IMR-90 (cell line): ENCODE measurements around the gene PLD1. TPM values are rescaled to one million over a fixed set of nuclear protein-coding genes. Genes with fewer than 3 reads are reported as not detected.
A peak's percentile ranks its signal among the peaks of the same experiment; 100 is the strongest.

ENCODE experiments used
- ATAC-seq: fragments of 200-7000 bp; cut with Tn5 transposase; 2 replicates; pipeline ENCODE4 v1.9.1; 2020; ENCODE audit warnings: low read depth, mild to moderate bottlenecking, moderate library complexity
- BruUV-seq: library from RNA; stranded (reverse); fragments of 400-500 nt; replicated peaks from 2 replicates; lab custom pipeline; 2021; lab: Mats Ljungman, UMichigan
- CTCF ChIA-PET: fragments of 300-600 bp; formaldehyde crosslinking; extraction: SDS; loops from one replicate; lab custom pipeline; 2021; ENCODE audit warnings: antibody characterized with exemption; lab: Yijun Ruan, JAX
- POLR2A ChIA-PET: fragments of 300-600 bp; sonication (Branson Sonifier 250); formaldehyde crosslinking; loops from one replicate; lab custom pipeline; 2022; ENCODE audit warnings: antibody characterized with exemption; ENCODE audit not compliant: unreplicated experiment; lab: Charles Lee
- DNase-seq: peaks from one replicate; pipeline ENCODE4 v3.0.0; 2013
- H2AFZ ChIP-seq: replicated peaks from 2 replicates; pipeline ENCODE3; 2013; ENCODE audit warnings: low read length, mild to moderate bottlenecking; ENCODE audit not compliant: poor library complexity
- H2AK5ac ChIP-seq: 2 replicates; pipeline ENCODE4 v1.6.1; 2013; ENCODE audit warnings: low read depth, low read length, inconsistent platforms
- H2AK9ac ChIP-seq: replicated peaks from 2 replicates; pipeline ENCODE3; 2013; ENCODE audit warnings: mild to moderate bottlenecking, low read depth, low read length, moderate library complexity; ENCODE audit not compliant: poor library complexity
- H2BK120ac ChIP-seq: 2 replicates; pipeline ENCODE4 v1.6.1; 2013; ENCODE audit warnings: low read depth, low read length, inconsistent platforms
- H2BK15ac ChIP-seq: 3 replicates; pipeline ENCODE4 v1.6.1; 2013; ENCODE audit warnings: low read depth, low read length, inconsistent platforms
- H2BK20ac ChIP-seq: 2 replicates; pipeline ENCODE4 v1.6.1; 2013; ENCODE audit warnings: low read depth, mild to moderate bottlenecking, inconsistent platforms, low read length, moderate library complexity
- H2BK5ac ChIP-seq: 2 replicates; pipeline ENCODE4 v1.6.1; 2013; ENCODE audit warnings: mild to moderate bottlenecking, low read depth, low read length, inconsistent platforms; ENCODE audit not compliant: poor library complexity, severe bottlenecking
- H3K14ac ChIP-seq: replicated peaks from 2 replicates; pipeline ENCODE4 v1.6.1; 2013; ENCODE audit warnings: low read depth, low read length, inconsistent platforms
- H3K18ac ChIP-seq: 2 replicates; pipeline ENCODE4 v1.6.1; 2013; ENCODE audit warnings: low read depth, low read length, control low read depth
- H3K23ac ChIP-seq: 2 replicates; pipeline ENCODE4 v1.6.1; 2013; ENCODE audit warnings: low read depth, low read length, inconsistent platforms
- H3K27ac ChIP-seq: 2 replicates; pipeline ENCODE4 v1.5.1; 2013; ENCODE audit warnings: mild to moderate bottlenecking, control low read depth, low read length; ENCODE audit not compliant: insufficient read depth
- H3K27me3 ChIP-seq: 2 replicates; pipeline ENCODE4 v1.6.1; 2013; ENCODE audit warnings: low read length; ENCODE audit not compliant: control insufficient read depth, insufficient read depth
- H3K36me3 ChIP-seq: 2 replicates; pipeline ENCODE4 v1.6.1; 2013; ENCODE audit warnings: low read length, mixed read lengths; ENCODE audit not compliant: control insufficient read depth, insufficient read depth
- H3K4ac ChIP-seq: 2 replicates; pipeline ENCODE4 v1.6.1; 2013; ENCODE audit warnings: low read depth, low read length, inconsistent platforms
- H3K4me1 ChIP-seq: 2 replicates; pipeline ENCODE4 v1.6.1; 2013; ENCODE audit warnings: low read length, mixed read lengths; ENCODE audit not compliant: control insufficient read depth, insufficient read depth
- H3K4me2 ChIP-seq: 2 replicates; pipeline ENCODE4 v1.6.1; 2013; ENCODE audit warnings: low read depth, mild to moderate bottlenecking, control low read depth, low read length, moderate library complexity
- H3K4me3 ChIP-seq: 2 replicates; pipeline ENCODE4 v1.5.1; 2013; ENCODE audit warnings: low read depth, mild to moderate bottlenecking, control low read depth, low read length, moderate library complexity; ENCODE audit not compliant: insufficient read depth
- H3K56ac ChIP-seq: 2 replicates; pipeline ENCODE4 v1.6.1; 2013; ENCODE audit warnings: low read length, inconsistent platforms; ENCODE audit not compliant: insufficient read depth; ENCODE audit errors: extremely low read depth
- H3K79me1 ChIP-seq, 2 experiments: 2 replicates each; pipeline ENCODE4 v1.6.1; 2013; ENCODE audit warnings: low read length in 2 of 2, inconsistent platforms in 1 of 2, low read depth in 1 of 2
- H3K9ac ChIP-seq: 2 replicates; pipeline ENCODE4 v1.6.1; 2013; ENCODE audit warnings: low read depth, low read length, control low read depth
- H3K9me1 ChIP-seq: 2 replicates; pipeline ENCODE4 v1.6.1; 2013; ENCODE audit warnings: low read length, inconsistent platforms; ENCODE audit not compliant: insufficient read depth
- H3K9me3 ChIP-seq: 2 replicates; pipeline ENCODE4 v1.6.1; 2013; ENCODE audit warnings: low read length; ENCODE audit not compliant: control insufficient read depth, insufficient read depth
- H4K20me1 ChIP-seq: 2 replicates; pipeline ENCODE4 v1.6.1; 2013; ENCODE audit warnings: low read length, inconsistent platforms; ENCODE audit not compliant: insufficient read depth
- H4K5ac ChIP-seq: 2 replicates; pipeline ENCODE4 v1.6.1; 2013; ENCODE audit warnings: mild to moderate bottlenecking, low read depth, low read length, control low read depth
- H4K8ac ChIP-seq, 2 experiments: 2 replicates each; pipeline ENCODE4 v1.6.1; 2013; ENCODE audit warnings: low read depth in 2 of 2, low read length in 2 of 2, control low read depth in 1 of 2, inconsistent platforms in 1 of 2
- H4K91ac ChIP-seq: 2 replicates; pipeline ENCODE4 v1.6.1; 2013; ENCODE audit warnings: low read depth, low read length, inconsistent platforms; ENCODE audit not compliant: insufficient read depth
- BHLHE40 ChIP-seq: fragments of 150-350 bp; IDR thresholded peaks from 2 replicates; pipeline ENCODE4 v1.6.1; 2016; ENCODE audit warnings: mild to moderate bottlenecking, low read depth, low read length
- CEBPB ChIP-seq: IDR thresholded peaks from 2 replicates; pipeline ENCODE4 v1.6.1; 2012; ENCODE audit warnings: low read depth, low read length, improper control_type of control experiment
- CHD1 ChIP-seq: IDR thresholded peaks from 2 replicates; pipeline ENCODE4 v1.6.1; 2012; ENCODE audit warnings: low read depth, low read length, improper control_type of control experiment
- MAFK ChIP-seq: IDR thresholded peaks from 2 replicates; pipeline ENCODE4 v1.6.1; 2012; ENCODE audit warnings: low read depth, low read length, improper control_type of control experiment
- MXI1 ChIP-seq: IDR thresholded peaks from 2 replicates; pipeline ENCODE4 v1.6.1; 2012; ENCODE audit warnings: low read depth, mild to moderate bottlenecking, low read length, moderate library complexity, borderline replicate concordance
- POLR2A ChIP-seq: IDR thresholded peaks from 2 replicates; pipeline ENCODE4 v1.6.1; 2012; ENCODE audit warnings: mild to moderate bottlenecking, low read depth, low read length
- RAD21 ChIP-seq: IDR thresholded peaks from 2 replicates; pipeline ENCODE4 v1.6.1; 2012; ENCODE audit warnings: low read length, improper control_type of control experiment
- RCOR1 ChIP-seq: IDR thresholded peaks from 2 replicates; pipeline ENCODE4 v1.6.1; 2012; ENCODE audit warnings: mild to moderate bottlenecking, low read length, improper control_type of control experiment; ENCODE audit not compliant: insufficient replicate concordance
- RFX5 ChIP-seq: IDR thresholded peaks from 2 replicates; pipeline ENCODE4 v1.8.0; 2012; ENCODE audit warnings: low read depth, mild to moderate bottlenecking, low read length, moderate library complexity
- WGBS, 2 experiments: methylation state at CpG; one replicate each; pipeline versions ENCODE4 v1.1.5 to v1.1.7; 2013; ENCODE audit warnings: missing lambda C conversion rate in 2 of 2; ENCODE audit not compliant: insufficient read length in 1 of 2; ENCODE audit errors: extremely low coverage in 2 of 2; 5-methylcytosine and 5-hydroxymethylcytosine counted together
- dilution Hi-C: fragments of 300-500 bp; cut with HindIII; formaldehyde crosslinking; loops from one replicate; pipeline ENCODE4 v1.14.3; 2018; ENCODE audit warnings: low sequenced_read_pairs; ENCODE audit not compliant: unreplicated experiment
- in situ Hi-C: fragments of 300-500 bp; cut with MboI; formaldehyde crosslinking; loops from 3 replicates; pipeline ENCODE4 v1.14.3; 2019; ENCODE audit warnings: low sequenced_read_pairs, inconsistent platforms, mixed read lengths
- intact Hi-C: fragments of 100-400 bp; cut with micrococcal nuclease; formaldehyde crosslinking; loops from 2 replicates; pipeline ENCODE4 v1.10.0; 2022
- polyA plus RNA-seq, 3 experiments: library from polyadenylated mRNA; depleted of rRNA; stranded (reverse); fragments of >200 nt; gene quantifications; 2 replicates each; pipeline ENCODE4 v1.2.3, GENCODE V29; 2012; ENCODE audit warnings: low replicate concordance in 1 of 3
- total RNA-seq: library from RNA; depleted of rRNA; stranded (reverse); fragments of >200 nt; gene quantifications from 2 replicates; pipeline ENCODE4 v1.2.3, GENCODE V29; 2012

PLD1 gene
- total and polyA plus RNA-seq, 2 of the 4 experiments (the other 2 are of a cell fraction), result 3.3 to 9.7 TPM

DNA sequence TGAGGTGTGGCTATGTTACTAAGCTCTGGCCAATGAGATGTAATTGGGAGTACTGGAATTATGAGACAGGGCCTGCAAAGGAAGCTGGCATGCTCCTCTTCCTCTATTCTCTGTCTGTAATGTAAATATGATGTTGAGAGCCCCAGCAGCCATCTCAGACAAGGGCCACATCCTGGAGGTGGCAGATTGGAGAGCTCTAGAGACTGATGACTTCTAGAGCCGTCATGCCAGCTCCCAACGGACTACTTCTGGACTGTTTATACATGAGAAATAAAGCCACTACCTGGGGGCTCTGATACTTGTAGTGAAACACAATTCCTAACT, 19.7 kb downstream of the PLD1 start:
- Histone ChIP-seq H4K91ac (no peak overlapping the region), H2AK5ac (no peak overlapping the region), H2AFZ (no peak overlapping the region), H4K20me1 (no peaks in the 10 kb centered on the region), H3K27ac (no peak overlapping the region), H2BK5ac (no peak overlapping the region), H3K4me3 (no peak overlapping the region), H3K14ac (no peak overlapping the region), H2BK20ac (no peak overlapping the region), H3K79me1 (peaks cover 11 to 31% of the 10 kb centered on the region in 2 experiments), H3K9ac (no peak overlapping the region), H3K4me1 (peaks cover 21% of the 10 kb centered on the region), H3K4me2 (no peak overlapping the region), H3K56ac (no peak overlapping the region), H3K18ac (no peak overlapping the region), H3K27me3 (no peaks in the 10 kb centered on the region), H3K4ac (no peak overlapping the region), H3K23ac (no peak overlapping the region), H2BK120ac (peak overlapping the region; percentile 26; the same call in 1 of the 2 replicates), H2BK15ac (no peak overlapping the region), H2AK9ac (no peak overlapping the region), H3K9me3 (no peaks in the 10 kb centered on the region), H3K36me3 (no peaks in the 10 kb centered on the region), H4K5ac (no peak overlapping the region), H4K8ac (no peak overlapping the region), H3K9me1 (peaks cover 24% of the 10 kb centered on the region; the same call in 1 of the 2 replicates)
- dilution Hi-C loops, result no loop called here
- intact Hi-C loops, result no loop called here
- in situ Hi-C loops, result no loop called here
- ATAC-seq (no peak), DNase-seq (no peak)
- WGBS, 2 experiments, result no CpG with 5 or more reads among the region's 2 CpGs
- no TSS peak for BruUV-seq
- TF ChIP-seq CHD1, result no peak
- TF ChIP-seq MAFK, result no peak
- TF ChIP-seq POLR2A, result no peak
- no peak for TF ChIP-seq RAD21
- TF ChIP-seq BHLHE40, result no peak
- TF ChIP-seq RFX5, result no peak
- no peak for TF ChIP-seq MXI1
- TF ChIP-seq CEBPB, result no peak
- no peak for TF ChIP-seq RCOR1
- POLR2A ChIA-PET, result no interaction called here
- CTCF ChIA-PET, result interaction anchor here (1.1 kb wide), 1 partner anchor 186 kb away, joined by 3 read pairs; no protein-coding TSS in a partner anchor
